Skeletal muscle cell (primary cell): ENCODE results near the gene SEL1L2.

Source experiments
- DNase-seq: peaks from one replicate; pipeline ENCODE4 v3.0.0-alpha.2; 2010; ENCODE audit warnings: low read depth
- H3K4me3 ChIP-seq: 2 replicates; pipeline ENCODE4 v1.5.1; 2011; ENCODE audit warnings: low read depth, mild to moderate bottlenecking, control low read depth, low read length, moderate library complexity

Gene SEL1L2

DNA sequence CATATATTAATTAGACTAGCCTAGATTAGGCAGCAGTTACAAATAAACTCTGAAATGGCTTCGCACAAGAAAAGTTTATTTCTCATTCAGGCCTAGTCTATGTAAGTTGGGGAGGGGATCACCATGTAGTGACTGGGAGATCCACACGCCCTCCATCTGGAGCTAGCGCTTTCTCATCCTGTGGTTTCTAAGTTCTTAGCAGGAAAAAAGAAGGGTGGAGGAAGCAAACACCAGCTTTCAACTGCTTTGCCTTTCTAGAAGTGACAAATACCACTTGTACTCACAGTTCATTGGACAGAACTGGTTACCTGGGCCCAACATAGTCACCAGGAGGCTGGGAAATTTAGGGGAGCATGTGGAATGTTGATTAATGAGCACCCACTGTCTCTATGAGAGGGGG lies 158.9 kb downstream of the SEL1L2 start:
- H3K4me3 ChIP-seq, result no peak overlapping the region
- DNase-seq, result no peak

DNA sequence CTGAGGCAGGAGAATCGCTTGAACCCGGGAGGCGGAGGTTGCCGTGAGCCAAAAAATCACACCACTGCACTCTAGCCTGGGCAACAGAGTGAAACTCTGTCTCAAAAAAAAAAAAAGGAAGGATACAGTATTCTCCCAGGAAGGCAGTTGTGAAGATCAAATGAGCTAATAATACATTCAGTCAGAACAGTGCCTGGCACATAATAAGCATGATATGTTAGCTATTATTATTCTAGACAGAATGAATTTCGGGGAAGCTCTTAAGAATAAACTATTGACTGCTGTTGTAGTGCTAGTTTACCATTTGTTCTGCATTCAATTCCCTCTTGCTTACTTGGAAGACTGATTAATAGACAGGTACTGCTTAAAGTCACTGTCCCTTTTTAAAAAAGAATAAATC lies 164.9 kb downstream of the SEL1L2 start:
- DNase-seq, result no peak
- no peak overlapping the region for H3K4me3 ChIP-seq

DNA sequence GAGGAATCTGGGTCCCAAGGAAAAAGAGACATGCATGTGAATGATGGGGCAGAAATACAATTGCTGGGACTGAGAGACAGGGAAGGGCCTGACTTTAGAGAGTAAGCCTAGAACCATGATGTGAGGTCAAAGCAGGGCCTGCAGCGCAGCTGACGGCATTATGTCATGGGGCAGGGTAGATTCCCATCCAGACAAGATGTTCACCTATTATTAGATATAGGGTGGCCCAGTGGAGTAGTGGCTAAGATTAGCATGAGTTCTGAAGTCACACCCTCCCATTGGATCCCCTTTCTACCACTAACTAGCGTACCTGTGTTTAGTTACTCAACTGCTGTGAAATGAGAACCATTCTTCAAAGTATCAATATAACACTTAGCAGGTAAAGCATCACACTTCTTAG lies 166.0 kb downstream of the SEL1L2 start:
- DNase-seq, result no peak
- no peak overlapping the region for H3K4me3 ChIP-seq

DNA sequence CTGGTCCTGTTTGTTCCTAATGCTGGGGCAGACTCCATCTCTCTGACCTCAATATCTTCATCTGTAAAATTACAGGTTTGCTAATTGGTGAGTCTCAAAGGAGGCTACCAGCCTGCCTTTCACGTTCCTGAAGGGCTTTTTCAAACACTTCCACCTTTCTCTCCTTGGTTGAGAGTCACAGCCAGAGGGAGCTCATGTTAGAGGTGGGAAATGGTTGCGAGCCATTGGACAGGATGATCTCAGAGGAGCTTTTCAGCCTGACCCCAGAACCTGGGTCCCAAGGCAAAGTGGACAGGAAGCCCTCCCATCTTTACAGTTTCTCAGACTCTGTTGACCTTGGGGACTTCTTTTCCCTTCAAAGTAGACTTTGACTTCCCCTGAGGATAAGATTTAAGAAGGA lies 168.0 kb downstream of the SEL1L2 start:
- DNase-seq, result no peak
- no peak overlapping the region for H3K4me3 ChIP-seq

DNA sequence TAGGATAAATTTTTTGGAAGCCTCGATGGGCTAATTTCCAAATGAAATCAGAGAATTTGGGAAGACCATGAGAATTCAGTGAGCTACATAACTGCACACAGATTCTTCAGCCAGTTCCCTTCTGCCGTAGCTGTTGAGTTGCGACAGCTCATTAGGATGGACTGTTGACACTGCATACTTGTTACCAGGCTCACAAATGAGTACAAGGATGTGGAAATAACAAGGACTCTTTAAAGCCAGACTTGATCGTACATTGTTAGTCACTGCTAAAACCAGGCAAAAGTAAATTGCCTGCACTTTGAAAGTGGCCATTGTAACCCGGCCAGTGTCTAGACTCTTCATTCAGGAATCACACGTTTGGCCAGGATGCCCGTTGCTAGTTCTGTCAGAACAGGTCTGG lies 168.5 kb downstream of the SEL1L2 start:
- DNase-seq, result no peak
- H3K4me3 ChIP-seq, result no peak overlapping the region

DNA sequence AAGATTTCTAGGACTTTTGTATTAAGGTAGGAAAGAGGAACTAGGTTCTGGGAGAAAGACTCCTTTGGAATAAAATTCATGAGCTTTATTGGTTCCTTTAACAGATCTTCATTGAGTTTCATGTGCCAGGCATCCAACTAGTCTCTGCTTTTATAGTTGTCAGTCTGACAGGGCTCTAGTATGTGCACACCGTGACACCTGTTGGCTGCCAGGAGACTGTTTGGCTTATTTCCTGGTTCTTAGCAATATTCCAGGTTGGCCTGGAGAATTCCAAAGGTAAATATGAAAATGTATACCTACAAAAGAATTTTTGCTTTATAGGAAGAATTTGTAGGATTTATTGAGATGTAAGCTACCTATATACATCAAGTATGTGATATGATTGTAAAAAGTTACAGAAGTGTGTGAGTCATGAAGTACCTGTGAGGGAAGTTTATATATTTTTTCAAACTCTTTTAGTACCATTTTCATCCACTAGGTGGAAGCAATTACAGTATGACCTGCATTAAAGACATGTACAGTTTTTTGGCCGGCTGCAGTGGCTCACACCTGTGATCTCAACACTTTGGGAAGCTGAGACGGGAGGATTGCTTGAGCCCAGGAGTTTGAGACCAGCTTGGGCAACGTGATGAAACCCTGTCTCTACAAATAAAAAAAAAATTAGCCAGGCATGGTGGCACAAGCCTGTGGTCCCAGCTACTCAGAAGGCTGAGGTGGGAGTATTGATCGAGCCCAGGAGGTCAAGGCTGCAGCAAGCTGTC lies 170.3 kb downstream of the SEL1L2 start:
- no peak overlapping the region for H3K4me3 ChIP-seq
- no peak for DNase-seq

DNA sequence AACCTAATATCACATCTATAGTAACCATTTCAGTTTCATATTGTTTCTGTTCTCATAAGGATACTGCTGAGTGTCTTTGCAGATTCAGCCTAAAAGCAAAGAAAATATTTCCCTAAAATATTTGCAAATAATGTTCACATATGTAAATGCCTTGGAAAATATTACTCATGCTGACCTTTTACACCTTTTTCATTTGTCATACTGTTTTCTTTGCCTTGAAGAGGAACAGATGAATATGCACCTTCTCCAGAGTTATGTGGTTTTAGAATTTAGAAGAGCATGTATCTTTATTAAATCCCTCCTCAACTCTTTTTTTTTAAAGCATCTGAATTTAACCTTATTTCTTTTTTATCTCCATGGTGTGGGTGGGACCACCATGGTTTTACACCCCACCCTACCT lies 173.1 kb downstream of the SEL1L2 start:
- no peak for DNase-seq
- H3K4me3 ChIP-seq, result no peak overlapping the region

DNA sequence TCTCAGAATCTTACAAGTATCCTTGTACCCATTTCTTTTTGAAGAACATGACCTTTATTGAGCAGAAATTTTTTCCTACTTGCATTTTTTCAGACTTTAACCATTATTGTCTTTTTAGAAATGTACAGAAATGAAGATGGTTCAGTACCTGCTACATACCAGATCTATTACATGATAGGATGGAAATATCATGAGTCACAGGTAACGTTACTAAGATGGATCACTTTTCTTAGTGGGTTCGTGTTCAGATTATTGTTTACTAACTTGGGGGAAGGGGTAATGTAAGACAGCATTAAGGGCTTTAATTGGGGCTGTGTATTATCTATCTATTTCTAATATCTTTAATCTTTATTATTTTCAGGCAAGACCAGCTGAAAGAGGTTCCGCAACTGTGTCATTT lies 173.7 kb downstream of the SEL1L2 start:
- no peak for DNase-seq
- H3K4me3 ChIP-seq, result no peak overlapping the region

DNA sequence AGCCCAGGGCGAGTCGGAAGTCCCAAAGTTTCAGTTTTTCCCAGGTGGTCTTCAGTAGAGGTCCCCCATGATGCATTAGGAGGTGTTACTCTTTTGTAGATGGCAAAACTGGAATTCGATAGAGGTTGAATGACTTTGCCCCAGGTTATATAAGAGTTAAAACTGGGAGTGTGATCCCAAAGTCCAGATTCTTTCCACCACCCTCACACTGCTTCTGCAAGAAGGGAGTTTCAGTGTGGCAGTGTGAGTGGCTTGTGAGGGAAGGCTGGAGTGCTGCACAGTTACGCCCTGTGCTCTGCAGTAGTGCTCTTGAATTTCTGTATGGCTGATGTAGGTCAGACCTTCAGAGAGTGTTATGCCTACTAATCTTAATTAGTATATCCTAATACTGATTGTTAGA lies 175.7 kb downstream of the SEL1L2 start:
- H3K4me3 ChIP-seq, result no peak overlapping the region
- DNase-seq, result no peak

DNA sequence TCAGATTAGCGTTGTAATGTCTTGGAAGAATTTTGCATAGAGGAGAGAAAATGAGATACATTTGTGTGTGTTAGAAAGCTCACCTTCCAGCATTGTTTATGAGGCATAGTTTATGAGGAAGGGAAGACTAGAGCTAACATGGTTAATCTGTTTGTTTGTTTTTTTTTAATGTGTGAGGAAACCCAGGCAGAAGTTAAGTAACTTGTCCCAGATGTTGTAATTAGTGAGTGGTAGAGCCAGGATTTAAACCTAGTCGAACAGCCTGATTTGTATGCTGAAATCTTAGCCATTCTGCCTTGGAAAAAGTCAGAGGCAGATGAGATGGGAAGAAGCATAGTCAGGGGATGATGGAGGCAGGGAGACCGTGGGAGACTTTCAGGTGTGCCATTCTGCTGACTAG lies 176.5 kb downstream of the SEL1L2 start:
- H3K4me3 ChIP-seq, result no peak overlapping the region
- DNase-seq, result no peak

DNA sequence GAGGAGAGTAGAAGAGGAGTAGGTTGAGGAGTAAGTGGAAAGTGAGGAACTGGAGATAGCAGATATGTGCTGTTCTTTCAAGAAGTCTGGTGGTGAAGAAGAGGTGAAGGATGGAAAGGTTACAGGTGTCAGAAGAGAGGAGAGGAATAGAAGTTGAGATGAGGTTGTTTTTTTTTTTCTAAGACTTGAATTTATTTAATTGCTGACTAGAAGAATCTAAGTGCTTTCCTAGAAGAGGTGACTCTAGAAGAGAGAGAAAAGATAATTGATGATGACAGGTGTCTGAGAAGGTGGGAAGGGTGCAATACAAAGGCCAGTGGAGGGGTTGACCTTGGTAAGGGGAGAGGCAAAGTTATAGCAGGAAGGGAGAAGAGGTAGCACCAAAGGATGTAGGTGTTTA lies 180.0 kb downstream of the SEL1L2 start:
- DNase-seq, result no peak
- H3K4me3 ChIP-seq, result no peak overlapping the region

DNA sequence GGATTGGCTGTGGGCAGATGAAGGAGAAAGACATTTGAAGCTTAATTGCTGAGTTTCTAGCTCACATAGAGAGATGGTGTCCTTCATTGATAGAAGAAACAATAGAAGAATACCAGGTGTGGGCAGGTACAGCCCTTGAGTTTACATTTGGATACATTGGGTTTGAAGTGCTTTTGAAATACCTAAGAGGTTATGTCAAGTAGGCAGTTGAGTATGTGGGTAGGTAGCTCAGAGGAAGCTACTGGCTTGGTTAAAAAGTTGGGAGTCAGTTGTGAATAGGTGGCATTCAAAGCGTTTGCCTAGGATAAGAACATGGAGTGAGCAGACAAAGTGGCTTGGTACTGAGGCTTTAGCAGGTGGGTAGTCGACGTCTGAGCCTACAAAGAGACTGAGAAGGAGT lies 180.6 kb downstream of the SEL1L2 start:
- DNase-seq, result no peak
- no peak overlapping the region for H3K4me3 ChIP-seq

DNA sequence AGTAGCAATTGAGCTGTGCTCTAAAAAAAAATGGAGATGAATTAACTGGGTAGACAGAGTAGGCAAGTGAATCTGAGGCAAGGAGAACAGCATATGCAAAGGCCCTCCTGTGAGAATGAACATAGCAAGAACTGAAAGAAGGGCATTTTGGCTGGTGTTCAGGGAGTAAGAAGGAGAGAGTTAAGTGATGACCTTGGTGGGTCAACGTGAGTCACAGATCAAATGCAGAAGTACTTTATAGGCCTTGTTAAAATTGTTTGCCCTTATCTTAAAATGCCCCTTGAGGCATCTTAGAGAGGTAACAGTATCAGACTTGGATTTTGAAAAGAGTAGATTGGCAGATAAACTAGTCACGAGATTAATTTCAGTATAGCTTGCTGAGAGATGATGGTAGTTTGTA lies 181.0 kb downstream of the SEL1L2 start:
- DNase-seq, result no peak
- H3K4me3 ChIP-seq, result no peak overlapping the region

DNA sequence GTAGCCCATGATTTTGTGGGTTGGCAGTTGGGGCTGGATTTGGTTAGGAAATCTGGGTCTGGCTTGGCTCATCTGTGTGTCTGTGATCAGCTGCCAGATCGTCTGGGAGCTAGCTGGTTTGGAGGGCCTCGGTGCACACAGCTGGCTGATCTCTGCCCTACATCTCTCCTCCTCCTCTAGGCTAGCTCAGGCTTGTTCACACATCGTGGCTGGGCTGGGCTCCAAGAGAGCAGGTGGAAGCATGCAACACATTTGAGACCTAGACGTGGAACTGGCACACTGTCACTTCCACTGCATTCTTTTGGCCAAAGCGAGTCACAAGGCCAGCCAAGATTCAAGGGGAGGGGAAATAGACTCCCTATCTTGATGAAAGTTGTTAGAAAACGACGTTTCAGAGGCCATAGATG lies 189.7 kb downstream of the SEL1L2 start:
- H3K4me3 ChIP-seq, result no peak overlapping the region
- DNase-seq, result peak; percentile 82

DNA sequence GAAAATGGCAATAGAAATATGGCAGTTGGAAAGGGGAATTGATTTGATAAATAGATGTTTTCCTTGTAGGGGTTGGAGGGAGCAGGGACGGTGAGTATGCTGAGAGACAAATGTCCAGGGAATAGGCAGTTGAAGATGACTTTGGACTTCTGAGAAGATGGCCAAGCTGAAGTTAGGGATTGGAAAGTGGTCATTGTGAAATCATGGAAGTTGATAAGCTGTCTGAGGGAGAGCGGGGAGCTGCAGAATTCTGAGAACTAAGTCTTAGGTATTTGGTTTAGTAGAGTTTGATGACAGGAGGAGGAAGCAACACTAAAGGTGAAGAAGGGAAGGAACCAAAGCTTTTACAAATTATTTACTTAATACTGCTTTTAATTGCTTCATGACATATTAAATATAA lies 190.4 kb downstream of the SEL1L2 start:
- no peak for DNase-seq
- no peak overlapping the region for H3K4me3 ChIP-seq
